ENCODE data around the gene IP6K2. TPM values are rescaled to one million over a fixed set of nuclear protein-coding genes. Genes with fewer than 3 reads are reported as not detected.

Gene IP6K2
- total RNA-seq, 4 donors from 2014 or later: 97.6 to 211 (median 163) TPM

DNA sequence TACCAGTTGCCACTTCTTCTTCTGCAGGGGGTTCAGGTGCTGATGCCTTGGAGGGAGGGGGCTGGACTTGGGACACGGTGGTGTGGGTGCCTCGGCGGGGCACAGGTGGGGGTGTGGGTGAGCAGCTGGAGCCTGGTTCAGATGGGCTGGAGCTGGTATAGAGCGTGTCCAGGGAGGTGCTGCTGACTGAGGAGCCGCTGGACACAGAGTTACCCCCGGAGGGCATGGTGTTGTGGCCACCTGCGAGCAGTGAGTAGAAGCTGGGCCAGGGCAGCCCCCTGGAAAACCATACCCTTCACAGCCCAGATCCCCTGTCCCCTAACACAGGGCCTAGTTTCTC is 35.5 kb downstream of the IP6K2 start:
- no peak for TF ChIP-seq POLR2A (IDR thresholded peaks at IDR 0.05)
- TF ChIP-seq, protein P1, sequence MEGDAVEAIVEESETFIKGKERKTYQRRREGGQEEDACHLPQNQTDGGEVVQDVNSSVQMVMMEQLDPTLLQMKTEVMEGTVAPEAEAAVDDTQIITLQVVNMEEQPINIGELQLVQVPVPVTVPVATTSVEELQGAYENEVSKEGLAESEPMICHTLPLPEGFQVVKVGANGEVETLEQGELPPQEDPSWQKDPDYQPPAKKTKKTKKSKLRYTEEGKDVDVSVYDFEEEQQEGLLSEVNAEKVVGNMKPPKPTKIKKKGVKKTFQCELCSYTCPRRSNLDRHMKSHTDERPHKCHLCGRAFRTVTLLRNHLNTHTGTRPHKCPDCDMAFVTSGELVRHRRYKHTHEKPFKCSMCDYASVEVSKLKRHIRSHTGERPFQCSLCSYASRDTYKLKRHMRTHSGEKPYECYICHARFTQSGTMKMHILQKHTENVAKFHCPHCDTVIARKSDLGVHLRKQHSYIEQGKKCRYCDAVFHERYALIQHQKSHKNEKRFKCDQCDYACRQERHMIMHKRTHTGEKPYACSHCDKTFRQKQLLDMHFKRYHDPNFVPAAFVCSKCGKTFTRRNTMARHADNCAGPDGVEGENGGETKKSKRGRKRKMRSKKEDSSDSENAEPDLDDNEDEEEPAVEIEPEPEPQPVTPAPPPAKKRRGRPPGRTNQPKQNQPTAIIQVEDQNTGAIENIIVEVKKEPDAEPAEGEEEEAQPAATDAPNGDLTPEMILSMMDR (IDR thresholded peaks at IDR 0.05): no peak
- Histone ChIP-seq H3K4me1 (peaks cover 3 to 27% (median 6%) of the 10 kb centered on the region in 4 donors), H3K36me3 (peaks cover 0 to 49% (median 0%) of the 10 kb centered on the region in 3 donors), H3K27me3 (no peaks in the 10 kb centered on the region), H3K4me3 (no peak overlapping the region), H3K27ac (no peak overlapping the region), H3K9me3 (no peaks in the 10 kb centered on the region)
- DNase-seq: no peak

DNA sequence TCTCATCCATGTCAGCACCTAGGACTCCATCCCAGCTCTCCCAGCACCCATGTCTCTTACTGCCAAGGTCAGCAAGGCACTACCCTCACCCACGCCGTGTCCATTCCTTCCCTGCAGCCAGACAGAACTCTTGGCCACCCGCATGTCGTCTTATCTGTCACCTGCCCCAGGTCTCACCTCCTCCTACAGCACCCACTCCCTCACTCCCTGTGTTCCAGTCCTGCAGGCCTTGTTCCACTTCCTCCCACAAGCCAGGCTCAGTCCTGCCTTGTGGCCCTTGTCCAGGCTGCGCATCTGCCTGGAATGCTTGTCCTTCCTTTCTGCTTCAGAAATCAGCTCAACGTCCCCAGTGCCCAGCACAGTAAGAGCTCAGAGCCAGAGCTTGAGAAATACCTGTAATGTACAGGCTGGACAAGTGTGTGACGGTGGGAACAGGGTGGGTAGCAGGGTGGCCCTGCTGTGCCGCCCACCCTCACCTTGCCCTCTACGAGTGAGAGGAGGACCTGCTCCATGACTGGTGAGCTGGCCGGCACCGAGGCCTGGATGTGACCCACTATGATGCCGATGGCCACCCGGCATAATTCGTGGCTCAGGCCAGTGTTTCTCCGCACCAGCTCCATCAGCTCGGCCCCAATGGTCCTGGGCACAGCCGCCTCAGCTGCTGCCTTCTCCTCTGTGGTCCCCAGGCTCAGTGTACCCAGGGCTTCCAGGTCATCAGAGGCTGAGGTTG is 36.0 kb downstream of the IP6K2 start:
- Histone ChIP-seq H3K4me3 (no peak overlapping the region), H3K36me3 (peaks cover 0 to 51% (median 0%) of the 10 kb centered on the region in 3 donors)

GRCh38 chr3:48679411-48680391 is 37.3 kb downstream of the IP6K2 start:
- Histone ChIP-seq H3K4me1 (peaks cover 0 to 16% (median 2%) of the 10 kb centered on the region in 4 donors), H3K27ac (no peak overlapping the region), H3K9me3 (no peaks in the 10 kb centered on the region), H3K36me3 (peaks cover 0 to 55% (median 0%) of the 10 kb centered on the region in 3 donors), H3K4me3 (no peak overlapping the region), H3K27me3 (no peaks in the 10 kb centered on the region)
- no peak for DNase-seq
- no peak for TF ChIP-seq POLR2A (IDR thresholded peaks at IDR 0.05)
- TF ChIP-seq, protein P1 (IDR thresholded peaks at IDR 0.05): no peak

More for the DNA sequence above, 36.0 kb downstream of the IP6K2 start:
- Histone ChIP-seq H3K4me1 (peaks cover 0 to 22% (median 6%) of the 10 kb centered on the region in 4 donors), H3K9me3 (no peaks in the 10 kb centered on the region), H3K27ac (no peak overlapping the region), H3K27me3 (no peaks in the 10 kb centered on the region)
- no peak for DNase-seq
- no peak for TF ChIP-seq POLR2A (IDR thresholded peaks at IDR 0.05)
- TF ChIP-seq, protein P1 (IDR thresholded peaks at IDR 0.05): no peak

GRCh38 chr3:48678566-48679380 is 38.2 kb downstream of the IP6K2 start:
- Histone ChIP-seq H3K27ac (no peak overlapping the region), H3K36me3 (peaks cover 0 to 55% (median 0%) of the 10 kb centered on the region in 3 donors), H3K4me3 (no peak overlapping the region), H3K27me3 (no peaks in the 10 kb centered on the region), H3K9me3 (no peaks in the 10 kb centered on the region), H3K4me1 (peaks cover 0 to 7% (median 1%) of the 10 kb centered on the region in 4 donors)
- no peak for DNase-seq
- TF ChIP-seq, protein P1 (IDR thresholded peaks at IDR 0.05): no peak
- TF ChIP-seq POLR2A (IDR thresholded peaks at IDR 0.05): no peak

GRCh38 chr3:48678056-48678455 is 39.0 kb downstream of the IP6K2 start:
- no peak overlapping the region for H3K27ac ChIP-seq
- peaks cover 0 to 55% (median 0%) of the 10 kb centered on the region in 3 donors for H3K36me3 ChIP-seq
- peaks cover 0 to 1% (median 0%) of the 10 kb centered on the region in 4 donors for H3K4me1 ChIP-seq
- no peak for DNase-seq
- H3K4me3 ChIP-seq: no peak overlapping the region
- H3K27me3 ChIP-seq: no peaks in the 10 kb centered on the region
- no peaks in the 10 kb centered on the region for H3K9me3 ChIP-seq
- TF ChIP-seq, protein P1 (IDR thresholded peaks at IDR 0.05): no peak
- TF ChIP-seq POLR2A (IDR thresholded peaks at IDR 0.05): no peak
